H9 (cell line): ENCODE results near the gene RPL10A. TPM values are rescaled to one million over a fixed set of nuclear protein-coding genes. Genes with fewer than 3 reads are reported as not detected.

Experiments used
- DNase-seq: peaks from one replicate; pipeline ENCODE4 v3.0.0-alpha.2; 2017
- H2AFZ ChIP-seq: one replicate; pipeline ENCODE4 v1.6.1; 2013; ENCODE audit warnings: mild to moderate bottlenecking, low read length, control low read depth, moderate library complexity
- H2AK5ac ChIP-seq: 2 replicates; pipeline ENCODE4 v1.6.1; 2013; ENCODE audit warnings: low read length, control low read depth, mixed read lengths; ENCODE audit not compliant: insufficient read length
- H2BK120ac ChIP-seq: one replicate; pipeline ENCODE4 v1.6.1; 2013; ENCODE audit warnings: low read depth, mild to moderate bottlenecking, low read length, control low read depth, inconsistent platforms; ENCODE audit not compliant: poor library complexity, severe bottlenecking
- H2BK12ac ChIP-seq: 2 replicates; pipeline ENCODE4 v1.6.1; 2013; ENCODE audit warnings: low read length, control low read depth, mixed read lengths, low read depth; ENCODE audit not compliant: insufficient read length
- H2BK15ac ChIP-seq: 2 replicates; pipeline ENCODE4 v1.6.1; 2013; ENCODE audit warnings: low read depth, low read length, control low read depth
- H2BK20ac ChIP-seq: one replicate; pipeline ENCODE4 v1.6.1; 2013; ENCODE audit warnings: low read depth, mild to moderate bottlenecking, low read length, control low read depth, inconsistent platforms; ENCODE audit not compliant: poor library complexity, severe bottlenecking
- H2BK5ac ChIP-seq: 2 replicates; pipeline ENCODE4 v1.6.1; 2013; ENCODE audit warnings: low read length, control low read depth, mixed read lengths; ENCODE audit not compliant: insufficient read length
- H3K14ac ChIP-seq: 2 replicates; pipeline ENCODE4 v1.6.1; 2013; ENCODE audit warnings: low read length, control low read depth; ENCODE audit not compliant: insufficient read depth
- H3K18ac ChIP-seq: 2 replicates; pipeline ENCODE4 v1.6.1; 2013; ENCODE audit warnings: low read depth, mild to moderate bottlenecking, mixed read lengths, low read length, control low read depth; ENCODE audit not compliant: insufficient read length
- H3K23ac ChIP-seq: 2 replicates; pipeline ENCODE4 v1.6.1; 2013; ENCODE audit warnings: low read length, control low read depth, mixed read lengths, low read depth; ENCODE audit not compliant: insufficient read length
- H3K23me2 ChIP-seq: 2 replicates; pipeline ENCODE4 v1.6.1; 2013; ENCODE audit warnings: low read depth, mild to moderate bottlenecking, mixed read lengths, low read length, control low read depth; ENCODE audit not compliant: insufficient read length, poor library complexity, severe bottlenecking
- H3K27ac ChIP-seq: 2 replicates; pipeline ENCODE4 v1.5.1; 2013; ENCODE audit warnings: low read length, control low read depth, mixed read lengths, low read depth; ENCODE audit not compliant: insufficient read length
- H3K27me3 ChIP-seq: 2 replicates; pipeline ENCODE4 v1.6.1; 2013; ENCODE audit warnings: low read length, control low read depth, inconsistent platforms; ENCODE audit not compliant: insufficient read depth
- H3K4ac ChIP-seq: 2 replicates; pipeline ENCODE4 v1.6.1; 2013; ENCODE audit warnings: low read depth, mild to moderate bottlenecking, control low read depth, inconsistent platforms, low read length, moderate library complexity
- H3K4me1 ChIP-seq: 2 replicates; pipeline ENCODE4 v1.6.1; 2013; ENCODE audit warnings: low read length, control low read depth, inconsistent platforms; ENCODE audit not compliant: insufficient read depth
- H3K4me2 ChIP-seq: 2 replicates; pipeline ENCODE4 v1.6.1; 2013; ENCODE audit warnings: low read length, control low read depth, mixed read lengths; ENCODE audit not compliant: insufficient read length, insufficient read depth
- H3K56ac ChIP-seq: 2 replicates; pipeline ENCODE4 v1.6.1; 2013; ENCODE audit warnings: low read depth, mild to moderate bottlenecking, mixed read lengths, low read length, control low read depth; ENCODE audit not compliant: insufficient read length
- H3K79me1 ChIP-seq: 2 replicates; pipeline ENCODE4 v1.6.1; 2013; ENCODE audit warnings: low read depth, mild to moderate bottlenecking, moderate library complexity, low read length, control low read depth, inconsistent platforms; ENCODE audit not compliant: insufficient read depth, poor library complexity, severe bottlenecking
- H3K79me2 ChIP-seq: 2 replicates; pipeline ENCODE4 v1.6.1; 2013; ENCODE audit warnings: low read length, control low read depth, inconsistent platforms; ENCODE audit not compliant: insufficient read depth
- H3K9ac ChIP-seq: 2 replicates; pipeline ENCODE4 v1.6.1; 2013; ENCODE audit warnings: low read length, control low read depth, mixed read lengths; ENCODE audit not compliant: insufficient read length; ENCODE audit errors: extremely low read depth
- H3K9me3 ChIP-seq: one replicate; pipeline ENCODE4 v1.6.1; 2013; ENCODE audit warnings: low read depth, low read length, inconsistent platforms; ENCODE audit not compliant: control insufficient read depth
- H3T11ph ChIP-seq: one replicate; pipeline ENCODE4 v1.6.1; 2013; ENCODE audit warnings: mild to moderate bottlenecking, low read length, control low read depth, inconsistent platforms
- H4K20me1 ChIP-seq: one replicate; pipeline ENCODE4 v1.6.1; 2013; ENCODE audit not compliant: control insufficient read depth, insufficient read length, insufficient read depth
- H4K5ac ChIP-seq: 2 replicates; pipeline ENCODE4 v1.6.1; 2013; ENCODE audit warnings: low read depth, mild to moderate bottlenecking, mixed read lengths, low read length, control low read depth; ENCODE audit not compliant: insufficient read length
- H4K8ac ChIP-seq: replicated peaks from 2 replicates; pipeline ENCODE4 v1.6.1; 2013; ENCODE audit warnings: low read length, control low read depth, mixed read lengths, low read depth; ENCODE audit not compliant: insufficient read length
- H4K91ac ChIP-seq: 2 replicates; pipeline ENCODE4 v1.6.1; 2013; ENCODE audit warnings: low read depth, mild to moderate bottlenecking, moderate library complexity, mixed read lengths, low read length, control low read depth; ENCODE audit not compliant: insufficient read length
- H3K27ac Mint-ChIP-seq, 3 experiments: 2 replicates in 2 of 3; 3 replicates in 1 of 3; pipeline ENCODE4 v1.8.0; 2020 to 2021; ENCODE audit warnings: mixed read lengths in 3 of 3, mild to moderate bottlenecking in 1 of 3, moderate library complexity in 1 of 3
- H3K27me3 Mint-ChIP-seq: 2 replicates; pipeline ENCODE4 v1.8.0; 2021; ENCODE audit warnings: low read depth, mild to moderate bottlenecking, moderate library complexity, mixed read lengths
- H3K36me3 Mint-ChIP-seq, 3 experiments: 2 replicates in 2 of 3; 3 replicates in 1 of 3; pipeline ENCODE4 v1.8.0; 2020 to 2021; ENCODE audit warnings: low read depth in 3 of 3, mixed read lengths in 3 of 3; ENCODE audit not compliant: insufficient read depth in 1 of 3
- H3K4me1 Mint-ChIP-seq, 2 experiments: 2 replicates each; pipeline ENCODE4 v1.8.0; 2020; ENCODE audit warnings: mixed read lengths in 2 of 2
- H3K4me3 Mint-ChIP-seq, 2 experiments: 2 replicates in 1 of 2; 3 replicates in 1 of 2; pipeline ENCODE4 v1.8.0; 2020 to 2021; ENCODE audit warnings: mild to moderate bottlenecking in 2 of 2, mixed read lengths in 2 of 2, moderate library complexity in 1 of 2
- H3K9me3 Mint-ChIP-seq, 2 experiments: 2 replicates in 1 of 2; 3 replicates in 1 of 2; pipeline ENCODE4 v1.8.0; 2020; ENCODE audit warnings: mild to moderate bottlenecking in 2 of 2, mixed read lengths in 2 of 2, moderate library complexity in 1 of 2
- WGBS: extraction: QIAGEN DNeasy Blood & Tissue Kit; methylation state at CpG from one replicate; pipeline ENCODE4 v1.1.7; 2013; ENCODE audit warnings: missing lambda C conversion rate, low lambda C conversion rate, mixed read lengths; ENCODE audit not compliant: insufficient read length; ENCODE audit errors: extremely low coverage; 5-methylcytosine and 5-hydroxymethylcytosine counted together
- total RNA-seq: library from RNA; stranded (reverse); gene quantifications from 2 replicates; pipeline ENCODE4 v1.2.1, GENCODE V29; 2021
- TF ChIP-seq, protein P1 (sequence below): fragments of 200-600 bp; sonication (generic); conservative IDR thresholded peaks from 3 replicates; pipeline ENCODE4 v1.8.0; 2021; ENCODE audit warnings: antibody characterized with exemption, mild to moderate bottlenecking

The RPL10A gene
- total RNA-seq, 1 experiment from 2014 or later = 1,830 TPM

GRCh38 chr6:35501784-35502183 lies 33.6 kb downstream of the RPL10A start:
- Histone ChIP-seq H3K4ac (no peak overlapping the region), H3K79me1 (no peaks in the 10 kb centered on the region), H3K9ac (no peak overlapping the region), H3K23me2 (peaks cover 12% of the 10 kb centered on the region), H3K27me3 (no peaks in the 10 kb centered on the region), H3K9me3 (no peaks in the 10 kb centered on the region), H3K56ac (no peak overlapping the region), H2AK5ac (no peak overlapping the region), H3K18ac (no peak overlapping the region), H4K5ac (no peak overlapping the region), H2BK12ac (no peak overlapping the region), H3K27ac (no peak overlapping the region), H4K20me1 (no peaks in the 10 kb centered on the region), H2BK5ac (no peak overlapping the region), H4K91ac (no peak overlapping the region), H3K14ac (no peak overlapping the region), H3K4me2 (no peak overlapping the region), H2BK20ac (no peak overlapping the region), H3K79me2 (no peaks in the 10 kb centered on the region), H4K8ac (no peak overlapping the region), H2BK120ac (no peak overlapping the region), H3K4me1 (0 out of 2 replicates have a peak, but pooled peaks cover 2% of the 10 kb centered on the region), H3T11ph (no peak overlapping the region), H3K23ac (no peak overlapping the region), H2AFZ (no peak overlapping the region), H2BK15ac (no peak overlapping the region)
- peaks cover 32 to 35% of the 10 kb centered on the region in 2 experiments for H3K4me1 Mint-ChIP-seq
- peaks cover 32% of the 10 kb centered on the region for H3K27me3 Mint-ChIP-seq
- H3K4me3 Mint-ChIP-seq = no peak overlapping the region
- no peaks in the 10 kb centered on the region for H3K9me3 Mint-ChIP-seq
- no peak overlapping the region for H3K27ac Mint-ChIP-seq
- peaks cover 0 to 4% (median 0%) of the 10 kb centered on the region in 3 experiments; a peak in 1 of 7 replicates for H3K36me3 Mint-ChIP-seq
- TF ChIP-seq, protein P1, sequence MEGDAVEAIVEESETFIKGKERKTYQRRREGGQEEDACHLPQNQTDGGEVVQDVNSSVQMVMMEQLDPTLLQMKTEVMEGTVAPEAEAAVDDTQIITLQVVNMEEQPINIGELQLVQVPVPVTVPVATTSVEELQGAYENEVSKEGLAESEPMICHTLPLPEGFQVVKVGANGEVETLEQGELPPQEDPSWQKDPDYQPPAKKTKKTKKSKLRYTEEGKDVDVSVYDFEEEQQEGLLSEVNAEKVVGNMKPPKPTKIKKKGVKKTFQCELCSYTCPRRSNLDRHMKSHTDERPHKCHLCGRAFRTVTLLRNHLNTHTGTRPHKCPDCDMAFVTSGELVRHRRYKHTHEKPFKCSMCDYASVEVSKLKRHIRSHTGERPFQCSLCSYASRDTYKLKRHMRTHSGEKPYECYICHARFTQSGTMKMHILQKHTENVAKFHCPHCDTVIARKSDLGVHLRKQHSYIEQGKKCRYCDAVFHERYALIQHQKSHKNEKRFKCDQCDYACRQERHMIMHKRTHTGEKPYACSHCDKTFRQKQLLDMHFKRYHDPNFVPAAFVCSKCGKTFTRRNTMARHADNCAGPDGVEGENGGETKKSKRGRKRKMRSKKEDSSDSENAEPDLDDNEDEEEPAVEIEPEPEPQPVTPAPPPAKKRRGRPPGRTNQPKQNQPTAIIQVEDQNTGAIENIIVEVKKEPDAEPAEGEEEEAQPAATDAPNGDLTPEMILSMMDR = no peak
- DNase-seq = no peak
- no CpG with 5 or more reads among the region's 2 CpGs for WGBS
